ENCODE data around the gene GNA12.

GRCh38 chr7:2691011-2691707, 152.9 kb downstream of the GNA12 start:
- TF ChIP-seq POLR2A (IDR thresholded peaks at IDR 0.05) = no peak
- no peak for TF ChIP-seq CTCF (IDR thresholded peaks at IDR 0.05 in 8 of 11, conservative IDR thresholded peaks at IDR 0.05 in 3 of 11)
- TF ChIP-seq POLR2AphosphoS5 (IDR thresholded peaks at IDR 0.05) = no peak

All from spleen (tissue), 7 donors.